ENCODE data around the gene APOL5.

- no peak for TF ChIP-seq GATA3 (IDR thresholded peaks at IDR 0.05; ENCODE audit: low read depth, low read length)
- no peak for TF ChIP-seq GATA2 (IDR thresholded peaks at IDR 0.05; ENCODE audit: low read depth, low read length)
Measured at GRCh38 chr22:35735542-35735941, 17.9 kb downstream of the APOL5 start.

Data from SH-SY5Y (cell line).